Activated CD4-positive, alpha-beta T cell treated with anti-CD3 and anti-CD28 coated beads for 24 hours (primary cell): ENCODE results near the gene BCAS4.

Experiments used
- DNase-seq, 2 donors: peaks; one replicate each; pipeline ENCODE4 v3.0.0-alpha.2; 2020; ENCODE audit warnings: low read depth in 2 of 2

BCAS4 gene

DNA sequence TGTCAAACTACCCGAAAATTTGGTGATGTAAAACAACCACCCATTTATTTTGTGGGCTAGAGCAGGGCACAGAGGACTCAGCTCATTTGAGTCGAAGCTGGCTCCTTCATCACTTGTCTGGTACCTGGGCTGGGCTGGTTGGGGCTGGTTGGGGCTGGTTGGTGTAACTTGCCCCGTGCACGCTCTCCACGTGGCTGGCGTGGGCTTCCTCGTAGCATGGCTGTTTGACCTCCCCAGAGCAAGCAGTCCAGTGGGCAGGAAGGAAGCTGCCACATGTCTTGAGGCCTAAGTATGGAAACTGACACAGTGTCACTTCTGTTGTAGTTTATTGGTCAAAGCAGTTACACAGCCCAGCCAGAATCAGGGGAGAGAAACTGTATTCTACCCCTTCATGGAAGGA, 27.1 kb downstream of the BCAS4 start:
- no peak for DNase-seq

DNA sequence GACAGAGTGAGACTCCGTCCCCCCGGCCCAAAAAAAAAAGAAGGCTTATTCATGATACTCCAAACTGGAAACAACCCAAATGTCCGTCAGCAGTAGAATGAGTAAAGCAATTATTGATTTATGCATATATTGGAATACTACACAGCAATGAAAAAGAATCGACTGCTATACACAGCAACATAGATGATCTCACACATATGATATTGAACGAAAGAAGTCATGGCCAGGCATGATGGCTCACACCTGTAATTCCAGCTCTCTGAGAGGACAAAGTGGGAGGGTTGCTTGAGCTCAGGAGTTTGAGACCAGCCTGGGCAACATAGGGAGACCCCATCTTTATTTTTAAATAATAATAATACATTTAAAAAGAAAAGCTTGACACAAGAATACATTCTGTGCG, 28.5 kb downstream of the BCAS4 start:
- no peak for DNase-seq

DNA sequence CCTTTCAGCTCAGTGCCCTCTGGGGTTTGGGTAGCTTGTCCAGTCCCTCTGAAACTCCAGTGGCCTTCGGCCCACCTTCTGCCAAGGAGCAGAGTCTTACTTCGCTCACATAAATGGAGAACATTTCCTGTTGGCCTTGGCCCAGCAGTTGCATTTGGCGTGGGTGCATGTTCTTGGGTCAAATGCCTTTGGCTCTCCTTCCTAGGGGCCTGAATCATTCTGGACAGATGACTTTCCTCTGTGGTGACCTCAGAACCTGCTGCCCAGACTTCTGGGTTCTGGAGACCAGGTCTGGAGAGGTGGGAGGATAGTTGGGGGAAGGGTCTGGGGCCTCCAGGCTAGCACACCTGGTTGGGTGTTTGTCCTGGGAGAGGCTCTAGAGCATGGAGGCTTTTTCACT, 29.3 kb downstream of the BCAS4 start:
- no peak for DNase-seq

GRCh38 chr20:50826121-50826520, 31.3 kb downstream of the BCAS4 start:
- no peak for DNase-seq

GRCh38 chr20:50828363-50829136, 33.7 kb downstream of the BCAS4 start:
- DNase-seq, result no peak

DNA sequence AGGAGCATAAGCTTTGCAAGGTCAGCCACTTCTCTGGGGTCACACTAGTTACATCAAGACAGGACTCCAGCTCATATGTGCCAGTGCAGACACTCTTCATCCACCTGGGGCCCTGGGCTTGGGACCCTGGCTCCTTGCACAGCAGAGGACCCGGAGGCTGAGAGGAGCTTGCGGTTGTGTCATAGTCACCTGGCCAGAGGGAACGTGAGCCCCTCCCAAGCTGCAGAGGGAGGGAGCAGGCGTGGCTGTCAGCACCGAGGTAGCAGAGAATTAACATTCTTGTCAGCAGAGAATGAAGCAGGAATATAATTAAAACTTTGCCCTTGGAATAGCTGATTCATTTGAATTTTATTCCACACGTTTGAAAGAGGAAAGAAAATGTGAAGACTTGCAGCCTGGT, 36.8 kb downstream of the BCAS4 start:
- DNase-seq, result no peak

- no peak for DNase-seq
Observed at GRCh38 chr20:50834599-50835005, 39.7 kb downstream of the BCAS4 start.

DNA sequence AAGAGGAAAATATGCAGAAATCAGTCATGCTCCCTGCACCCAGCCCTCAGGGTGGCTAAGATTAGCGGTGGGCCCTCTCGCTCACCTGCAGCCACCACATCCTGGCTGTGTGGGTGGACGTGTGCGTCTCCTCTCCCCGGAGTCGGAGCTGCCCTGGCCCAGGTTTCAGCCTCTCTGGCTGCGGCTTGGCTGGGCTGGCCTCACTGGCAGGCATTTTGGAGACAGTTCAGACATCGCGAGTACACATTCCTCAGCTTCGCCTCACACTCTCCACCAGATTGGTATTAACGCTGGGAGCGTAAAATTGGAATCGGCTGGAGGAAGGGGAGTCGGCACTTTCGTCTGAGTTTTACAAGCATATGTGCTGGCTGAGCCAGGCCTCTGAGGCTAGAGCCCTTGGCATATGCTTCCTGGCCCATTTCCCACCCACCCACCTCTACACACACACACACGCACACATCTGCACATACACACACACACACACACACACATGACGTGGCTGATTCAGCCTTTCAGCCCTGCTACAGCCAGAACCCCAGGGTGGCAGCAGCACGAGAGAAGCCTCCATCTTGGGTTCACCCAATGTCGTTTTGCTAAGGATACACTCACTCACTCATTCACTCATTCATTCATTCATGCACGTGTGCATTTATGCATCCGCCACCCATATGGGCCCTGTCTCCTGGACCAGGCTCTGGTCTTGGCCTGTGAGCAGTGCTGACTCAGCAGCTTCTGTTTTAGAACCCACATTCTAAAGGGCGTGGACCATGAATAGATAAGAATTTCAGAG, 42.9 kb downstream of the BCAS4 start:
- DNase-seq, result no peak

DNA sequence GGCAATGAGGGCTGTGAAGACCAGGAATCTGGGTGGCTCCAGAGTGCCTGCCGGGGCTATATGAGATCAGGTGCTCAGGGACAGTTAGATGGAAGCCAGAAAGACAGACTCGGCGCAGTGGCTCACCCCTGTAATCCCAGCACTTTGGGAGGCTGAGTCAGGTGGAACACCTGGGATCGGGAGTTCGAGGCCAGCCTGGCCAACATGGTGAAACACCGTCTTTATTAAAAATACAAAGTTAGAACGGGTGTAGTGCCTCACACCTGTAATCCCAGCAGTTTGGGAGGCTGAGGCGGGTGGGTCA, 43.4 kb downstream of the BCAS4 start:
- DNase-seq, result no peak

DNA sequence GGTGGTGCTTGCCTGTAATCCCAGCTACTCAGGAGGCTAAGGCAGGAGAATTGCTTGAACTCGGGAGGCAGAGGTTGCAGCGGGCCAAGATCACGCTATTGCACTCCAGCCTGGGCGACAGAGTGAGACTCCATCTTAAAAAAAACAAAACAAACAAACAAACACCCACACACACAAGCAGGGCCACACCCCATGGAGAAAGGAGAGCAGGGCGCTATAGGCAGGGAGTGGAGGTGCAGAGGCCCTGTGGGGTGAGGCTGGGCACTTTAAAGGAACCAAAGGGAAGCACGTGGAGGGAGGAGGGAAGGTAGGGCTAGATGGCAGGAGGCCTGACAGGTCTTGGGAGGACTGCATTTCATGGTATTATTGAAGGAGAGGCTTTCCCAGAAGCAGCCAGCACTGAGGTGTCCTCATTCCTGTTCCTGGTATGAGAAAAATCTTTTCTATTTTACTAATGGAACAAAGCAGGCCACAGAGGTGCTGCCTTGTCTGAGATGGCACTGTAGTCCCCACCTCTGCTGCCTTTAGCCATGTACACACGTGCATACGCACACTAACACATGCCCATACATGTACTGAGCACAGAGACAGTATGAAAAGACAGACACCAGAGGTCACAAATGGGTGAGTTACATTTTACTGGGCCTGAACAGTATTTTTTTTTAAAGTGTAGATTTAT, 44.0 kb downstream of the BCAS4 start:
- DNase-seq, result no peak

DNA sequence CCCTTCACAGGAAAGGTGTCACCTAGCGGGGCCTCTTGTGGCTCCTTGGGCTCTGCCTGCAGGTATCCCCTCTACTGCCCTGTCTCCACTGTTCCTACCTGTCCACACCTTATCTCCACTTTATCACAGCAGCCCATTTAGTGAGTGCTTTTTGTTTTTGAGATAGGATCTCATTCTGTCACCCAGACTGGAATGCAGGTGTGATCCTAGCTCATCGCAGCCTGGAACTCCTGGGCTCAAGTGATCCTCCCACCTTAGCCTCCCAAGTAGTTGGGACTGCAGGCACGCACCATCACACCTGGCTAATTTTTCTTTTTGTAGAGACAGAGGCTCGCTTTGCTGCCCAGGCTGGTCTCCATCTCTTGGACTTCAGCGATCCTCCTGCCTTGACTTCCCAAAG, 48.0 kb downstream of the BCAS4 start:
- DNase-seq, result no peak

GRCh38 chr20:50843331-50844276, 48.7 kb downstream of the BCAS4 start:
- no peak for DNase-seq

GRCh38 chr20:50844430-50845100, 49.7 kb downstream of the BCAS4 start:
- DNase-seq, result peak in 1 of 2 donors; percentile 3

DNA sequence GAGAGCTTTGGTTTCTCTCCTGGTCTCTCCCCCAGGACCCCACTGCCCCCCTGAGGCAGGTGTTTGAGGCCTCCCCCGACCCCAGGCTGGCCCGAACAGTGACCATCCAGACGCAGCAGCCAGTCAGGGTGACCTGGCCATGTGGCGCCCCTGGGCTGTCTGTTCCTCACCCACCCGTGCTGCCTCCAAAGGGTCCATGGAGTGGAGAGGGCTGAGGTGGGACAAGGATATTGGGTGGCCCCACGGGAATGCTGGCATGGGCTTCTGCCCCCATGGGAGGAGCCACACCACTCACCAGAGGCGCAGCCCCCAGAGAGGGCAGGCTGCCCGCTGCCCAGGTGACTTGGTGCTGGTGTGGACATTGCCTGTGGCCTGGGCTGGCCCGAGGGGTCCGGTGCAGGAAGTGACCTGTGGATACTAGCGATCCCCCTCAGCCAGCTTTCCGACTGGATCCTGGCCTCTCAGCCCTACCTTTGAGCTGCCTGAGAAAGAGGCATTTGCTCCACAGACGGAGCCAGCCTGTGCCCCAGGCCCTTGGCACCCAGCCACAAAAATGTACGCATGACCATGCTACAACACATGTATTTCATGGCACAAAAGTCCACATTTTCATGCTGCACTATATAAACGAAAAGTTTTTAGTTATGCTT, 50.8 kb downstream of the BCAS4 start:
- no peak for DNase-seq

- DNase-seq, result no peak
Observed at GRCh38 chr20:50848341-50848808, 53.5 kb downstream of the BCAS4 start.

- no peak for DNase-seq
Observed at GRCh38 chr20:50848846-50849673, 54.2 kb downstream of the BCAS4 start.

DNA sequence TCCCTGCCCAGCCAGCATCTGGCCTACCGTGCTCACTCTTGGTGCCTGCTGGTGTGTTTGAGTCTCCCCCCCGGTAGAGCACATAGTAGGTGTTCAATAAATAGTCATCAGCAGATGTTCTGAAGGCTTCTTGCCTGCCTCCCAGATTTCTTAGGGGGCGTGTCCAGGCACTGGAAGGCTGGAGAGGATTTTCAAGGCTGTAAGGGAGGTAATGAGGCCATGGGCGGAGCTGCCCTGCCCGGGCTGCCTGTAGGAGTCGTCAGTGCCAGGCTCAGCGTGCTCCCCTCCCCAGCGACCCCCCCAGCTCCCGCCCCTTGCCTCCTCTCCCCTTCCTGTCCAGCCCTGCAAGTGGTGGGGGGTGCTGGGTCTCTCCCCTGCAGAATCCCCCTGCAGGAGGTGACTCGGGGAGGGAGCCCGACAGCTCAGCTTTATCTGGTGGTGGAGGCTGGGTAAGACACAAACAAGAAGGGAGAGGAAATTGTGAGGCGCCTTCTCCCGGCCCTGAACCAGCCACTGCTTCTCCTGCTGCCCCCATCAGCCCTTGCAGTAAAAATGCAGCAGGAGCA, 55.9 kb downstream of the BCAS4 start:
- no peak for DNase-seq

- DNase-seq, result no peak
Observed at GRCh38 chr20:50852085-50852484, 57.2 kb downstream of the BCAS4 start.

- no peak for DNase-seq
Observed at GRCh38 chr20:50854506-50855249, 59.8 kb downstream of the BCAS4 start.
